ENCODE results near the gene PRKCB.
"Not testable (repeated sequence)": the region's sequence is repeated elsewhere in the genome, so short reads cannot be mapped to it uniquely, and the experiment has no call there.

The PRKCB gene

GRCh38 chr16:24029841-24030240 lies 194.1 kb downstream of the PRKCB start:
- in situ Hi-C loops (cut with MboI; ENCODE audit: low sequenced_read_pairs), result not testable (repeated sequence)

GRCh38 chr16:24035127-24035842 lies 199.5 kb downstream of the PRKCB start:
- in situ Hi-C loops (cut with MboI; ENCODE audit: low sequenced_read_pairs), result no loop called here

DNA sequence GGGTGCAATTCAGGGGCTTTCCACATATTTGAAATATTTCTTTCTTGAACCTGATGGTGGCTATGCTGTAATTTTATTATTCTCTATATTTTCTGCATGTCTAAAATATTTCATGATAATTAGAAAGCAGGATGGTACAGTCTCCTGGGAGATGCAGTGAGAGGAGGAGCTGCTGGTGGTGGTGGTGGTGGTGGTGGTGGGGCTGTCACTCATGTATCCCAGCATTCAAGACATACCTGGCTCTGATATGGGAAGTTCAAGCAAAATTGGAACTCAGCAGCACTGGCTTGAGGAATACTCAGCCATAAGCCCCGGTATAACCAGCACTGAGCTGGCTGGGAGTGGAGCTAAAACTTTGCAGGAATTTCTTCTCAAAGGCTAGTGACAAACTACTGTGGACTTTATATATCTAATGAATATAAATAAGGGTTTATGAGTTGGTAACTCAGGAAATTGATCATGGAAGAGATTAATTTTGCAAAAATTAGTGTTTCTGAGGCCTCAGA lies 200.3 kb downstream of the PRKCB start:
- in situ Hi-C loops (cut with MboI; ENCODE audit: low sequenced_read_pairs), result no loop called here

- in situ Hi-C loops (cut with MboI; ENCODE audit: low sequenced_read_pairs), result no loop called here
Measured at GRCh38 chr16:24036614-24037013, 200.8 kb downstream of the PRKCB start.

- in situ Hi-C loops (cut with MboI; ENCODE audit: low sequenced_read_pairs), result no loop called here
Measured at GRCh38 chr16:24037335-24037734, 201.6 kb downstream of the PRKCB start.

- in situ Hi-C loops (cut with MboI; ENCODE audit: low sequenced_read_pairs), result loop anchor here (10.0 kb wide), 1 partner anchor 463 kb away; no protein-coding TSS in a partner anchor
Measured at GRCh38 chr16:24041834-24042631, 206.2 kb downstream of the PRKCB start.

DNA sequence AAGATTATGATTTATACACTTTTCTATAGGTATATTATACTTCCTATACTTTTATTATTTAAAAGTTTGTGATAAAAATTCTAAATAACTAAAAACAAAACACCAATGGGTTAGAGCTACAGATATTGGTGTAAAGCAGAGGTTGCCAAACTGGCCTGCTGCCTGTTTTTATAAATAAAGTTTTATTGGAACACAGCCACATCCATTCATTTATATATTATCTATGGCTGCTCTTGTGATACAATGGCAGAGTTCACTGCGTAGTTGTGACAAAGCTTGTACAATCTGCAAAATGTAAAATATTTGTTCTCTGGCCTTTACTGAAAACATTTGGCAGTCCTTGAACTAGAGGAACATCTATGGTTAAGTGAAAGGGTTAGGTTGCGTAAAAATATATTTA lies 208.7 kb downstream of the PRKCB start:
- in situ Hi-C loops (cut with MboI; ENCODE audit: low sequenced_read_pairs), result loop anchor here (10.0 kb wide), 1 partner anchor 460 kb away; no protein-coding TSS in a partner anchor

DNA sequence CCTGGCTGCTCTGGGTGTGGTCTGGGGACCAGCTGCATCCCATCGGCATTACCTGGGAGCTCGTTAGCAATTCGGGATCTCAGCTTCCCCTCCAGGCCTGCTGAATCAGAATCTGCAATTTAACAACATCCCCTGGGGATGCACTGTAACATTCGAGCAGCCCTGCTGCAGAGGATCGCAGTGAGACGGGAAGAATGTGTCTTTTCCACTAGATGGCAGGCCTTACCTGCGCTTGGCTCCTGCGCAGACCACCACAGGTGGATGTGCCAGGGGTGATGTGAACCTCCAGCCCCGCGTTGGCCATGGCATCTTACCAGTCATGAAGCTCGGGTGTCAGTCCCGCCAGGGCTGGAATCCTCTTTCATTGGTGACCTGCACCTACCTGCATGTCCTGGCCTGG lies 209.9 kb downstream of the PRKCB start:
- in situ Hi-C loops (cut with MboI; ENCODE audit: low sequenced_read_pairs), result loop anchor here (10.0 kb wide), 1 partner anchor 459 kb away; no protein-coding TSS in a partner anchor

GRCh38 chr16:24046442-24046841 lies 210.7 kb downstream of the PRKCB start:
- in situ Hi-C loops (cut with MboI; ENCODE audit: low sequenced_read_pairs), result loop anchor here (10.0 kb wide), 1 partner anchor 458 kb away; no protein-coding TSS in a partner anchor

GRCh38 chr16:24049113-24049512 lies 213.3 kb downstream of the PRKCB start:
- in situ Hi-C loops (cut with MboI; ENCODE audit: low sequenced_read_pairs), result loop anchor here (10.0 kb wide), 1 partner anchor 456 kb away; no protein-coding TSS in a partner anchor

DNA sequence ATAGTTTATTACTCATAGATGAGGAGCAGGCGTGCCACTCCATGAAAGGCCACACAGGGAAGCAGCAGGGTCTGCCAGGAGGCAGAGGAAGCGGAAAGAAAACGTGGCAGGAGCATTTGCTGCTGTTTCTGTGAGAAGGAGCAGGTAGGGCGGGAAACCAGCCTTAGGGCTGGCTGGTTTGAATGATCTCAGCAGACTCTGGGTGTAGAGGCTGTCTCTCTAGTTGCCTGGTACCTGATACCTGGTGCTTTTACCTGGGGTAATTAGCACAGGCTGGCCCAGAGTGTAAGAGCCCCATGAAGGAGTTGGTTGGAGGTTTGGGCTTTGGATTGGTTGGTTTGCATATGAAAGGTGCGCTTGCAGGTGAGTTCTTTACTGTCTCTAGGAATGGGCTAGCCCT lies 215.3 kb downstream of the PRKCB start:
- in situ Hi-C loops (cut with MboI; ENCODE audit: low sequenced_read_pairs), result no loop called here

DNA sequence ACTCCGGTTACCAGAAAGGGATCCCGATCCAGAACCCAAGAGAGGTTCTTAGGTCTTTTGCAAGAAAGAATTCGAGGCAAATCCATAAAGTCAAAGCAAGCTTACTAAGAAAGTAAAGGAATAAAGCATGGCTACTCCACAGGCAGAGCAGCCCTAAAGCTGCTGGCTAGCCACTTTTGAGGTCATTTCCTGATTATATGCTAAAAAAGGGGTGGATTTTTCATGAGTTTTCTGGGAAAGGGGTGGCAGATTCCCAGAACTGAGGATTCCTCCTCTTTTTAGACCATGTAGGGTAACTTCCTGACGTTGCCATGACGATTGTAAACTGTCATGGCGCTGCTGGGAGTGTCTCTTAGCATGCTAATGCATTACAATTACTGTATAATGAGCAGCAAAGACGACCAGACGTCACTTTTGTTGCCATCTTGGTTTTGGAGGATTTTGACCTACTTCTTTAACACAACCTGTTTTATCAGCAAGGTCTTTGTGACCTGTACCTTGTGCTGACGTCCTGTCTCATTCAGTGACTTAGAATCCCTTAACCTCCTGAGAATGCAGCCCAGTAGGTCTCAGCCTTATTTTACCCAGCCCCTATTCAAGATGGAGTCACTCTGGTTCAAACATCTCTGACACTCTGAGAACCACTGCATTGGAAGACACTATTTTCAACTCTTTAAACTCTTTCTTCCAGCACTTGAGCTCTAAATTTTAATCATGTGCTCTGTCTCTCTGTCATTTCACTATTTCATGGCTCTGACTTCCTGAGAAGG lies 216.7 kb downstream of the PRKCB start:
- in situ Hi-C loops (cut with MboI; ENCODE audit: low sequenced_read_pairs), result no loop called here

DNA sequence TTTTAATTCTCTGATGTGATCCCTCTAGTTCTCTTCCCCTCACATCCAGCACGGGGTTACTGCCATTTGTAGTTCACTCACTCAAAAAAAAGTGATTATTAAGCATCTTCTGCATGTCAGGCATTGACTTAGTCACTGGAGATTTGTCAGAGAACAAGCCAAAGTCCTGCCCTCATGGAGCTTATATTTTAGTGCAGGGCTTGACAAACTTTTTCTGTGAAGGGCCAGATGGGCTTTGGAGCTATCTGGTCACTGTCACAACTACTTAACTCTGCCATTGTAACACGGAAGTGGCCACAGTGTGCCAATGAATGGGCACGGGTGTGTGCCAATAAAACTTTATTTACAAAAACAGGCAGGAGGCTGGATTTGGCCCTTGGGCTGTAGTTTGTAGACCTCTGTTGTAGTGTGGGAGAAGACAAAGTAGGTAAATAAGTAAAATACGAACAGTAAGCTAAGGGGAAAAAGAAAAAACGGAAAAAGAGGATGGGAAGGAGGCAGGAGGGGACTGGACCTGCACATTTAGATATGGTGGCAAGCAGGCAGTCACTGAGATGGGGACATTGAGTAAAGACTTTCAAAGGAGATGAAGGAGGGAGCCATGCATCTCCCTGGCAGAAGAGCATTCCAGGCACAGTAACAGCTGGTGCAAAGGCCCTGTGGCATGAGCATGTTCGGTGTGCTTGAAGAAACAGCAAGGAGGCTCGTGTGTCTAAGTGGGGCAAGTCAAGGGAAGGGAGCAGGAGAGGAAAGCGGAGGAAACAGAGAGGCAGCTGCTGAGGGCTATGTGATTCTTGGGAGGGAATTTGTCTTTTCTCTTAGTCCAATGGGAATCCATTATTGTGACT lies 217.5 kb downstream of the PRKCB start:
- in situ Hi-C loops (cut with MboI; ENCODE audit: low sequenced_read_pairs), result no loop called here

GRCh38 chr16:24054741-24055491 lies 219.1 kb downstream of the PRKCB start:
- in situ Hi-C loops (cut with MboI; ENCODE audit: low sequenced_read_pairs), result no loop called here

DNA sequence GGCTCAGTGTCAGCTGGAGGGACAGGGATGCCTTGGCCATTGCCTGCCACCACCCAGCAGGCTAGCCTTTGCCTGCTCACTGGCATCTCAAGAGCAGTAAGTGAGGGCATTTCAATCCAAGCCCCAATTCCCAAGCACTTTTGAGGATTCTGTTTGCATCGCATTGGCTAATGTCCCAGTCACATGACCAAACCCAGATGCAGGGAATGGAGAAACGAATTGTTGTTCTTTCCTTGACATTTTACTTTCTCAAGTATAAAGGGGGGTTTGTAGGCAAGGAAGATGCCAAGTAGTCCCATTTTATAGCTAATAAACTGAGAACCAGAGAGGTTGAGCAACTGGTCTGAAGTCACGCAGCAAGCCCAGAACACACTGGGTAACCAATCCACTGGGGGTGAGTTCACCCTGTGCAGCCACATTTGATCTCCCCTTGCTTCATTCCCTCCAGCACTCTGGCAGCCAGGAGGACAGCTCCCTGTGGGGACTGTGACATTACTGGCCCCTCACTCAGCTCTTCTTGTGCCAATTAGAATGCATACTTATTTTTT lies 226.6 kb downstream of the PRKCB start:
- in situ Hi-C loops (cut with MboI; ENCODE audit: low sequenced_read_pairs), result no loop called here

- in situ Hi-C loops (cut with MboI; ENCODE audit: low sequenced_read_pairs), result no loop called here
Measured at GRCh38 chr16:24069036-24069590, 233.3 kb downstream of the PRKCB start.

DNA sequence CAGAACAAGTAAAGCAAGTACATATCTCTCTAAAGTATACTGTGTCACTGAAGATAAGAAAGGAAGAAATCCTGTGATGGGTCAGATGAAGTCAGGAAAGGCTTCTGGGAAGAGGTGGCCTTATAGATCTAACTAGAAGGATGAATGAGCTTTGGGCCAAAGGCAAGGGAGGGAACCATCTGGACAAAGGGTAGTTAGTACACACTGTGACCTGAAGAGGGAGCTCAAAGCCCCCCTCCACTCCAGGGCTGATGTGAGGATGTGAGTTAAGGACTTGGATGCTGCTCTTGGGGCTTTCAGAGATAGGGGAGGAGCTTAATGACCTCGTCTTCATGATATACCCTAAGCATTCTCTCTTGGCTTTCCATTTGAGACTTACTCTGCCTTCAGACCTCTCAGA lies 235.1 kb downstream of the PRKCB start:
- in situ Hi-C loops (cut with MboI; ENCODE audit: low sequenced_read_pairs), result no loop called here

DNA sequence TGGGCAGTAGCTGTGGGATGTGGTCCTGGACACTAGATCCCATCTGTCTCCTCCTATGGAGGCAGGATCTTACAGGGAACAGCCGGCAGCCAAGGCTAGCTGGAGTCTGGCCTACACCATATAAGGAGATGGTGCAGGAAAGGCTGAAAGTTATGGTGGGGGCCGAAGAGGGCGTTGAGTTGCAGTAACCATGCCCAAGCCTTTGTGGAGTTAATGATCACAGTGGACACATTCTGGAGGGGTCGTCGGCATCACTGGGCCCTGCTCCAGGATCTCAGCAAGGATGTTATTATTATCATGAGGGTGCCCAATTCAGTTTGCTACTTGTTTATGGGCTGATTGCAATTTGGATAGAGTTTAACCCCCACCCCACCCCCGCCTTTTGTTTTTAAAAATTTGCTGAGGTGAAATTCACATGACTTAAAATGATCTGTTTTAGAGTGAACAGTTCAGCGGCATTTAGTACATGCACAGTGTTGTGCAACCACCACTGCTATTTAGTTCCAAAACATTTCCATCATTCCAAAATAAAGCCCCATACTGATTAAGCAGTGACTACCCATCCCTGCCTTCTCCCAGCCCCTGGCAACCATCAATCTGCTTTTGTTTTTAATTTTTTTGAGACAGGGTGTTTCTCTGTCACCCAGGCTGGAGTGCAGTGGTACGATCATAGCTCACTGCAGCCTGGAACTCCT lies 236.0 kb downstream of the PRKCB start:
- in situ Hi-C loops (cut with MboI; ENCODE audit: low sequenced_read_pairs), result no loop called here
